ENCODE measurements around the gene SETD3.

SETD3 gene

DNA sequence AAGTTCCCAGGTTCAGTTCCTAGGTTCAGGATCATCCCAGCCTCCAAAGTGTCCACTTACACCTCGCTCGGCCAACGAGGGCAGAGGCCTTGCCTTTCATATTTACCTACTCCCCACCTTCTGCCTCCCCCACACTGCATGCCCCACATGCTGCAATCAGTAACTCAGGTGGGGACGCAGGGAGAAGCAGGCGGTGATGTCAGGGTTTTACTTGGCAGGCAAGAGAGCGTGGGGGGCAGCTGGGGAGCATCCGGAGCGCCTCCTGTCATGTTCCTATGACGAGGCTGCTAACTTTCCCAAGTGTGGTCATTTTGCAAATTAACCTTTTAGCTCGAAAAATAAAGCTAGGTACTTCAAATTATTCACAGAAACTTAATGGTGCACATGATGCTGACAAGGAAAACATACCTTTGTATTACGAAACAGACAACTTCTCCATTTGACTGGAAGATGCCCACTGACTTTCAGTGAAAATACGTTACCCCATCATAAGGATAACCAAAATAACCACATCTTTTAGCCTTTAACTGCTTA lies 53.8 kb downstream of the SETD3 start:
- TF ChIP-seq TAF1 (IDR thresholded peaks at IDR 0.05; ENCODE audit: borderline replicate concordance, insufficient read depth, low read length) (no peak), POLR2AphosphoS5 (IDR thresholded peaks at IDR 0.05; ENCODE audit: low read depth, low read length) (no peak), FOXP2 (optimal IDR thresholded peaks at IDR 0.05; ENCODE audit: borderline replicate concordance, extremely low read depth, extremely low read length, insufficient read depth) (no peak)
- TF ChIP-seq, protein P1, sequence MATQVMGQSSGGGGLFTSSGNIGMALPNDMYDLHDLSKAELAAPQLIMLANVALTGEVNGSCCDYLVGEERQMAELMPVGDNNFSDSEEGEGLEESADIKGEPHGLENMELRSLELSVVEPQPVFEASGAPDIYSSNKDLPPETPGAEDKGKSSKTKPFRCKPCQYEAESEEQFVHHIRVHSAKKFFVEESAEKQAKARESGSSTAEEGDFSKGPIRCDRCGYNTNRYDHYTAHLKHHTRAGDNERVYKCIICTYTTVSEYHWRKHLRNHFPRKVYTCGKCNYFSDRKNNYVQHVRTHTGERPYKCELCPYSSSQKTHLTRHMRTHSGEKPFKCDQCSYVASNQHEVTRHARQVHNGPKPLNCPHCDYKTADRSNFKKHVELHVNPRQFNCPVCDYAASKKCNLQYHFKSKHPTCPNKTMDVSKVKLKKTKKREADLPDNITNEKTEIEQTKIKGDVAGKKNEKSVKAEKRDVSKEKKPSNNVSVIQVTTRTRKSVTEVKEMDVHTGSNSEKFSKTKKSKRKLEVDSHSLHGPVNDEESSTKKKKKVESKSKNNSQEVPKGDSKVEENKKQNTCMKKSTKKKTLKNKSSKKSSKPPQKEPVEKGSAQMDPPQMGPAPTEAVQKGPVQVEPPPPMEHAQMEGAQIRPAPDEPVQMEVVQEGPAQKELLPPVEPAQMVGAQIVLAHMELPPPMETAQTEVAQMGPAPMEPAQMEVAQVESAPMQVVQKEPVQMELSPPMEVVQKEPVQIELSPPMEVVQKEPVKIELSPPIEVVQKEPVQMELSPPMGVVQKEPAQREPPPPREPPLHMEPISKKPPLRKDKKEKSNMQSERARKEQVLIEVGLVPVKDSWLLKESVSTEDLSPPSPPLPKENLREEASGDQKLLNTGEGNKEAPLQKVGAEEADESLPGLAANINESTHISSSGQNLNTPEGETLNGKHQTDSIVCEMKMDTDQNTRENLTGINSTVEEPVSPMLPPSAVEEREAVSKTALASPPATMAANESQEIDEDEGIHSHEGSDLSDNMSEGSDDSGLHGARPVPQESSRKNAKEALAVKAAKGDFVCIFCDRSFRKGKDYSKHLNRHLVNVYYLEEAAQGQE (IDR thresholded peaks at IDR 0.05; ENCODE audit: insufficient read depth in 1 of 2, low read depth in 2 of 2, low read length in 2 of 2): no peak

DNA sequence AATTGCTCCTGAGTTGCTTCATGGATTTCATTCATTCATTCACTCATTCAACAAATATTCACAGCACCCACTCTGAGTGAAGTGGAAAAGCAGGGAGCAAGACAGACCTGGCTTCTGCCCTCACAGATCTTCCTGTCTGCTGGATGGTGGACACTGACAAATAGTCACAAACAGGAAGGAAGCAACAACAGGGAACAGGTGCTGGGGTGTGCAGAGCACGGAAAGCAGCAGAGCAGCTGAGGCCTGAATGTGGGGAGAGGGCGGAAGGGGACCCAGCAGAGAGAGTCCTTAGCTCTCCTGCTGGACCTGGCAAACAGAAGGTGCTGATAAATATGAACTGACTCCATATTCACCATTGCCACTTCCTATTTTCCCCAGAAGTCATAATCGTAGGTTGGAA lies 54.4 kb downstream of the SETD3 start:
- TF ChIP-seq TAF1 (IDR thresholded peaks at IDR 0.05; ENCODE audit: borderline replicate concordance, insufficient read depth, low read length) (no peak), FOXP2 (optimal IDR thresholded peaks at IDR 0.05; ENCODE audit: borderline replicate concordance, extremely low read depth, extremely low read length, insufficient read depth) (no peak), SIN3A (IDR thresholded peaks at IDR 0.05; ENCODE audit: borderline replicate concordance, insufficient read depth, low read length) (no peak), POLR2AphosphoS5 (IDR thresholded peaks at IDR 0.05; ENCODE audit: low read depth, low read length) (no peak)
- TF ChIP-seq, protein P1 (IDR thresholded peaks at IDR 0.05; ENCODE audit: insufficient read depth in 1 of 2, low read depth in 2 of 2, low read length in 2 of 2): no peak

DNA sequence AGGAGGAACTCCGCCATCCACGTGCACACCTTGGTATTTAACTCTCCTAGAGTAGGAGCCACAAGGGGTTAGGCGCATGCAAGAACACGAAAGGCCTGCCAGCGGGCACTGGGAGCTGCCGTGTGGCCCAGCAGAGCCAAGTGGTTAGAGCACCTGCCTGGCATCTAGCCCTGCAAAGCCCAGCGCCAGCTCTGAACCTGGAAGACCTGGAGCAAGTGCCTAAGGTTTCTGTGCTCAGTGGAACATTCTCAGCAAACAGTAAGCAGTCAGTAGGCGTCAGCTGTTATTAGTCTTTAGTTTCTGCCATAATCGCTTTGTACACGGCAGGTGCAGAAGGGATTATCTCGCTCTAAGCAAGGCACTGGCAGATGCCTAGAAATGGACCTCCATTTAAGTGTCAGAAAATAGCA lies 55.4 kb downstream of the SETD3 start:
- TF ChIP-seq TAF1 (IDR thresholded peaks at IDR 0.05; ENCODE audit: borderline replicate concordance, insufficient read depth, low read length) (no peak), FOXP2 (optimal IDR thresholded peaks at IDR 0.05; ENCODE audit: borderline replicate concordance, extremely low read depth, extremely low read length, insufficient read depth) (no peak), SIN3A (IDR thresholded peaks at IDR 0.05; ENCODE audit: borderline replicate concordance, insufficient read depth, low read length) (no peak), POLR2AphosphoS5 (IDR thresholded peaks at IDR 0.05; ENCODE audit: low read depth, low read length) (no peak)
- TF ChIP-seq, protein P1 (IDR thresholded peaks at IDR 0.05; ENCODE audit: insufficient read depth in 1 of 2, low read depth in 2 of 2, low read length in 2 of 2): no peak

DNA sequence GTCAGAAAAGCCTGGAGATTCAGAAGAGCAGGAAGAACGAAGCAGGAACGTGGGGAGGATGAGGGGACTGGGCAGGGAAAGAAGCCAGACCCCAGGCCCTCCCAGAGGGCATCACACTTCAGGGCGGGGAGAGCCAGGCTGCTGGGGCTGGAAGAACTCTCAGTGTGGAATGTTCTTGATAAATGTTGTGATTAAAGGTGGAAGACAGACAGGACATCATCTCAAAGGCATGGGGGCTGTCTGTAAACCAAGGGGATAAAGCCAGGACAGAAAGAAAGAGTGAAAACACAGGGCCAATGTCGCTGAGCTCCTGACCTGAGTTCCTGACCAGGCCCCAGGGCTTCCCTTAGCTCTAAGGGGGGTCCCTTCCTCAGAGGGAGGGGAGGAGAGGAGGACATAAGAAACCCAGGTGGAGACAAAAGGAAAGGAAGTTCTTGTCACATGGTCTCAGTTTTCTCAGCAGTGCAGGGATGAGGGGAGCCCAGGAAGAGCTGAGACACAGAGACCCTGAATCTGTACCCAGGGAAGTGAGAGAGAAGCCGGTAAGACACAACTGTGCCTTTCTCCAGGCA lies 56.3 kb downstream of the SETD3 start:
- no peak for TF ChIP-seq SIN3A (IDR thresholded peaks at IDR 0.05; ENCODE audit: borderline replicate concordance, insufficient read depth, low read length)
- TF ChIP-seq TAF1 (IDR thresholded peaks at IDR 0.05; ENCODE audit: borderline replicate concordance, insufficient read depth, low read length): no peak
- no peak for TF ChIP-seq POLR2AphosphoS5 (IDR thresholded peaks at IDR 0.05; ENCODE audit: low read depth, low read length)
- TF ChIP-seq FOXP2 (optimal IDR thresholded peaks at IDR 0.05; ENCODE audit: borderline replicate concordance, extremely low read depth, extremely low read length, insufficient read depth): no peak
- TF ChIP-seq, protein P1 (IDR thresholded peaks at IDR 0.05; ENCODE audit: insufficient read depth in 1 of 2, low read depth in 2 of 2, low read length in 2 of 2): no peak

Data from PFSK-1 (cell line).